Ectodermal cell (in vitro differentiated cells): Measurements from ENCODE around the gene FLNB.

Experiments used
- H3K27ac ChIP-seq: 2 replicates; pipeline ENCODE4 v1.7.0; 2013; ENCODE audit warnings: mild to moderate bottlenecking, low read depth, low read length; ENCODE audit not compliant: insufficient read depth, poor library complexity, severe bottlenecking
- H3K27me3 ChIP-seq: 2 replicates; pipeline ENCODE4 v1.7.0; 2013; ENCODE audit warnings: mild to moderate bottlenecking, low read length; ENCODE audit not compliant: insufficient read depth, control insufficient read depth, poor library complexity, severe bottlenecking
- H3K36me3 ChIP-seq: one replicate; pipeline ENCODE4 v1.7.0; 2013; ENCODE audit warnings: low read length; ENCODE audit not compliant: control insufficient read depth, insufficient read depth
- H3K4me1 ChIP-seq: one replicate; pipeline ENCODE4 v1.7.0; 2013; ENCODE audit warnings: low read length; ENCODE audit not compliant: control insufficient read depth, insufficient read depth
- H3K4me3 ChIP-seq: 2 replicates; pipeline ENCODE4 v1.7.0; 2013; ENCODE audit warnings: low read depth, low read length, control low read depth; ENCODE audit not compliant: insufficient read depth
- H3K9me3 ChIP-seq: 2 replicates; pipeline ENCODE4 v1.7.0; 2013; ENCODE audit warnings: mild to moderate bottlenecking, low read length, moderate library complexity; ENCODE audit not compliant: control insufficient read depth
- WGBS, 2 experiments: methylation state at CpG; one replicate each; pipeline ENCODE4 v1.1.7; 2013; ENCODE audit warnings: missing lambda C conversion rate in 2 of 2; 5-methylcytosine and 5-hydroxymethylcytosine counted together

The FLNB gene

DNA sequence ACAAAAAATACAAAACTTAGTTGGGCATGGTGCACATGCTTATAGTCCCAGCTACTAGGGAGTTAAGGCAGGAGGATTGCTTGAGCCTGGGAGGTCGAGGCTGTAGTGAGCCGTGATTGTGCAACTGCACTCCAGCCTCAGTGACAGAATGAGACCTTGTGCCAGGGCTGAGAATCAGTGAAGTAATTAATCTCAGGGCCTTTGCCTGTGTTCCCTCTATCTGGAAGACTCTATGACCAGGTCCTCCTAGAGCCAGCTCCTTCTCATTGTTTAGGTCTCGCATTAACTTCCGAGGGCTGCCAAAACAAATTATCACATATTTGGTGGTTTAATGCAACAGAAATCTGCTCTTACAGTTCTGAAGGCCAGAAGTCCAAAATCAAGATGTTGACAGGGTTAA, 41.4 kb upstream of the FLNB start:
- Histone ChIP-seq H3K9me3 (no peaks in the 10 kb centered on the region), H3K36me3 (no peaks in the 10 kb centered on the region), H3K27me3 (no peaks in the 10 kb centered on the region), H3K4me3 (no peak overlapping the region), H3K4me1 (peaks cover 4% of the 10 kb centered on the region), H3K27ac (no peak overlapping the region)
- 69 to 72% methylated on average over 4 of the region's 4 CpGs for WGBS, 2 experiments

DNA sequence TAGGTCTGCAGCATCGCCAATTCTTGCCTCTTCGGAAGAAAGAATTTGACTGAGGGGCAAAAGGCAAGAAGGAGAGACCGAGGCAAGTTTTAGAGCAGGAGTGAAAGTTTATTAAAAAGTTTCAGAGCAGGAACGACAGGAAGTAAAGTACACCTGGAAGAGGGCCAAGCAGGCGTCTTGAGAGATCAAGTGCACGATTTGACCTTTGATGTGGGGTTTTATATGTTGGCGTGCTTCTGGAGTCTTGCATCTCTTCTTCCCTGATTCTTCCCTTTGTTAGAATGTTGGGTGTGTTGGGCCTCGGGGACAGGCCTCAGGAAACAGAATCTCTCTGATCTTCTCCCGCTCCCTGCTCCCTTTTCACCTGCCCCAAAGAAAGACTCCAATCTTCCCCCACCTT, 40.6 kb upstream of the FLNB start:
- no peak overlapping the region for H3K4me3 ChIP-seq
- no peaks in the 10 kb centered on the region for H3K9me3 ChIP-seq
- WGBS, 2 experiments, result 93 to 95% methylated on average over 8 to 9 of the region's 9 CpGs
- H3K27ac ChIP-seq, result no peak overlapping the region
- H3K4me1 ChIP-seq, result peaks cover 4% of the 10 kb centered on the region
- no peaks in the 10 kb centered on the region for H3K27me3 ChIP-seq
- H3K36me3 ChIP-seq, result no peaks in the 10 kb centered on the region

DNA sequence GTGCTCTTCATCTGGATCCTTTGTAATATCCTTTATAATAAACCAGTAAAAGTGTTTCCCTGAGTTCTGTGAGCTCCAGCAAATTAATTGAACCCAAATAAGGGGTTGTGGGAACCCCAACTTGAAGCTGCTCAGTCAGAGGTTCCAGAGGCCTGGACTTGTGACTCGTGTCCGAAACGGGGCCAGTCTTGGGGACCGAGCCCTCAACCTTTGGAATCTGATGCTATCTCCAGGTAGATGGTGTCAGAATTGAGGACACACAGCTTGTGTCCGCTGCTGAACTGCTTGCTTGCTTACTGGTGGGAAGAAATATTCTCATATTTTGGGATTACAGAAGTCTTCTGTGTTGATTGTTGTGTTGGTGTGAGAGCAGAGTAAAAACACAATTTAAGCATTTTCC, 39.7 kb upstream of the FLNB start:
- Histone ChIP-seq H3K27ac (no peak overlapping the region), H3K4me3 (no peak overlapping the region), H3K9me3 (no peaks in the 10 kb centered on the region), H3K4me1 (peaks cover 4% of the 10 kb centered on the region), H3K36me3 (no peaks in the 10 kb centered on the region), H3K27me3 (no peaks in the 10 kb centered on the region)
- 91 to 94% methylated on average over 5 of the region's 5 CpGs for WGBS, 2 experiments

DNA sequence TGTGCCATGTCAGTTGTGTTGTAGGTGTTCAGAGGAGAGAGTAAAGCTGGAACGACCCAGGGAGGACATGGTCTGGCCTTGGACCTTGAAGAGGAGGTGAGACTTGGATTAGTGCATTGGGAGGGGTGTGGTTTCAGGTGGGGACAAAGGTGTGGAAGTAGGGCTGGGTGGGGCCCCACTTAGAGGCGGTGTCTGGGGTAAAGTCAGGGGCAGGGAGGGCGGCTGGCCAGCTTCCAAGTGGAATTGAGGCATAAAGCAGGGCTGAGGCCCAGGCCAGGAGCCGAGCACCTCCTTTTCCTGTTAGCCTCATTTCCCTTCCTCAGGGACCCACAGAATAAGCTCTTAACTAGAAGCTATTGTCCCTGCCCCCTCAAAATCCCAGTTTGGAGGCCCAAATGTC, 36.2 kb upstream of the FLNB start:
- no peaks in the 10 kb centered on the region for H3K27me3 ChIP-seq
- 89 to 94% methylated on average over 4 of the region's 4 CpGs for WGBS, 2 experiments
- H3K9me3 ChIP-seq, result no peaks in the 10 kb centered on the region
- H3K4me1 ChIP-seq, result peaks cover 4% of the 10 kb centered on the region
- no peak overlapping the region for H3K4me3 ChIP-seq
- H3K36me3 ChIP-seq, result no peaks in the 10 kb centered on the region
- no peak overlapping the region for H3K27ac ChIP-seq

DNA sequence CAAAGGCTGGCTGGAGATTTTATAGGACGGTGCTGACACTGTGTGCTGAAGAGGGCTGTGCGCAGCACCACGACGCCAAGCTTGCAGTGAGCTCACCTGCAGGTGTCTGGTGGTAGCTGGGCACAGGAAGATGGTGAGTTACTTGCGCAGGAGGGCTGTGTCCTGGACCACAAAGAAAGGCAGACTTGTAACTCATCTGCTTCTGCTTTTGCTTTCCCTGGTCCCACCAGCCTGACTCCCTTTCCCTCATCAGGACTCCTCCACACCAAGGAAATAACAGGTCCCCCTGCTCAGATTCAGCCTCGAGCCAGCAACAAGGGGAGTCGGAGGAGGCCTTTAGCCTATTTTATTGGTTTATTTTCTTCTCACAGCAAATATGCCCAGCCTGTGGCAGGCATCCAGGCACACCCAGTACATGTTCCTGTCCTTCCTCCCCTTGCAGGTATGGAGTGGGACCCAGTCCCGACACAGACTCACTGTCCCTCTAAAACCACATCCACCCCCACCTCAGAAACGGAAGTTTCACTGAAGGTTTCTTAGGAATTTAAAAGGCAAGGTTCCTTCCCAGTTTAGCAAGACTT, 35.6 kb upstream of the FLNB start:
- Histone ChIP-seq H3K36me3 (no peaks in the 10 kb centered on the region), H3K27ac (no peak overlapping the region), H3K9me3 (no peaks in the 10 kb centered on the region), H3K27me3 (no peaks in the 10 kb centered on the region), H3K4me3 (no peak overlapping the region), H3K4me1 (peaks cover 4% of the 10 kb centered on the region)
- 88 to 91% methylated on average over 9 of the region's 9 CpGs for WGBS, 2 experiments

DNA sequence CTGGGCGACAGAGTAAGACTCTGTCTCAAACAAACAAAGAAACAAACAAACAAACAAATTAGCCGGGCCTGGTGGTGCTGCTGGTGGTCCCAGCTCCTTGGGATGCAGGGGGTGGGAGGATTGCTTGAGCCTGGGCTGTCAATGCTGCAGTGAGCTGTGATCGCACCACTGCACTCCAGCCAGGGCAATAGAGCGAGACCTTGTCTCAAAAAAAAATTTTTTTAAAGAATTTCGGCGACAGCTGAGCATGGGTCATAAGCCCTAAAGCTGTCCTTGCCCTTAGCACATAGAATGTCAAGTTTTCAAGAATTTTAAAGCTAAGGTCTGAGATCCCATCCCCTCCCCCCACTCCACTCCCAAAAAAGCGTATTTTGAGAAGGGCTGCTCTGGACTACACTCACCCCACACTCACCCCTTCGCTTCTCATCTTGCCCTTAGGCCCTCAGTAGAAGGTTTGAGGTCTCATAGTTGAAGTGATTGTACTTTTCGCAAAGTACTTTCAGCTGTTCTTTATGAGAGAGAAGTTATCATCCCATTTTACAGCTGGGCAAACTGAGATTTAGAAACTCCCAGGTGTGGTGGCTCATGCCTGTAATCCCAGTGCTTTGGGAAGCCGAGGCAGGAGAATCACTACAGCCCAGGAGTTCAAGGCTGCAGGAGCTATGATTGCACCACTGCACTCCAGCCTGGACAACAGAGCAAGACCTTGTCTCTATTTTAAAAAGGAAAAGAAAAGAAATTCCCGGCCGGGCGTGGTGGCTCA, 34.3 kb upstream of the FLNB start:
- H3K4me3 ChIP-seq, result no peak overlapping the region
- no peaks in the 10 kb centered on the region for H3K36me3 ChIP-seq
- H3K27me3 ChIP-seq, result no peaks in the 10 kb centered on the region
- no peak overlapping the region for H3K27ac ChIP-seq
- WGBS, 2 experiments, result 91 to 92% methylated on average over 12 to 13 of the region's 13 CpGs
- no peaks in the 10 kb centered on the region for H3K9me3 ChIP-seq
- peaks cover 4% of the 10 kb centered on the region for H3K4me1 ChIP-seq

DNA sequence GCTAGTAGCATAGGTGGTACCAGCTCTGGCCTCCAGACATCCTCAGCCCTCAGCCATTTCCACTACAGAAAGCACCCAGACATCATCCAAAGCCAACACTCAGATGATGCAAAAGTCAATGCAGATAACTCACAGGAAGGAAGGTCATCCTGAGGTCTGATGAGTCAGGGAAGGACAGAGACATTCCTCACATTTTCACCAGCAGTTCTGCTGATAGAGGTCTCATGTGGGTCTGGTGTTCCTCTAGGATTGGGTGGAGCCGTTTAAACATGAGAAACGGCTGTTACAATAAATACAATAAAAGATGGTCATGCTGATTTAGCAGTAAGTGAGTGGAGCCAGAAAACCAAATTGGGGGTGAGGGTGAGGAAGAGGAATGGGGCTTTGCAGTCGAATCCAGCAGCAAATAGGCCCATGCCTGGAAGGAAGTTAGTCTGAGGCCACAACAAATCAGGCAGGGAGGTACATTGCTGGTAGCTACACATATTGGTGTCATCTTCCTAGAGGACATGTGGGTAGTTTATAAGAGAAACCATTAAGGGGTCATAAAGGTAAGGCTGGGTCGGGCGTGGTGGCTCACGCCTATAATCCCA, 33.3 kb upstream of the FLNB start:
- peaks cover under 1% of the 10 kb centered on the region for H3K4me1 ChIP-seq
- no peak overlapping the region for H3K4me3 ChIP-seq
- H3K27me3 ChIP-seq, result no peaks in the 10 kb centered on the region
- H3K27ac ChIP-seq, result no peak overlapping the region
- H3K36me3 ChIP-seq, result no peaks in the 10 kb centered on the region
- WGBS, 2 experiments, result 91% methylated on average over 6 of the region's 6 CpGs
- no peaks in the 10 kb centered on the region for H3K9me3 ChIP-seq

DNA sequence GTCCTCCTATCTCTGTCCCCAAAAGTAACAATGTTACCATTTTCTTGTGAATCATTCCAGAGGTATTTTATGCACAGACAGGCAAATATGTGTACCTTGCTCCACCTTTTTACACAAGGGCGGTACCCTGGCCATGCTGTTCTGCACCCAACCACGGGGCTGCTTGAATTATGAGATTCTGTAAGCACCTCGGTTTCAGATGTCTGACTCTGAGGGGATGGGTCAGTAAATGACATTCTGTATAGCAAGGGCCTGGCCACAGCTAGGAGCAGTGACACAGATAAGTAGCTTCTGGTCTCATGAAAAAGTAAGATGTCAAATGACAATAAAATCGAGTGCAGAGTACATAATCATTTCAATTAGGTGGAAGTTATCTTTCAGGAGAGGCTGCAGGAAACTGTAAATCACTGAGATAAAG, 30.4 kb upstream of the FLNB start:
- Histone ChIP-seq H3K27me3 (peaks cover 8% of the 10 kb centered on the region), H3K27ac (no peak overlapping the region), H3K9me3 (no peaks in the 10 kb centered on the region), H3K4me1 (no peaks in the 10 kb centered on the region), H3K4me3 (no peak overlapping the region), H3K36me3 (no peaks in the 10 kb centered on the region)
- 88 to 92% methylated on average over 4 of the region's 4 CpGs for WGBS, 2 experiments

DNA sequence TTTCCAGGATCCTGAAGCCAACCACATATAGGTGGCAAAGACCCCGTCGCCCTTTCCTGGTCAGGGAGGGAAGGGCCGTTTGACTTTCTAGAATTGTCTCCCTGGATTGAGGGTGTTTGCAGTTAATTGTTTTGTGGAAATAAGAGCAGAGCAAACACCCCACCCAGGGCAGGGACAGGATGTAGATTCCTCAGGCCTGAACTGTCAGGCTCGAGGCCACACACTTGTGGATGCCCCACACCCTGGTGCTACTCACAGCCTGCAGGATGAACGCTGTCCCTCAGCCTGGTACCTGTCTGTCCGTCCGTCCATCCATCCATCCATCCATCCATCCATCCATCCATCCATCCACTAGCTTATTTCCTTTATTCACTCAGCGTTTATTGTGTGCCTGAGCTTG, 29.9 kb upstream of the FLNB start:
- H3K9me3 ChIP-seq, result no peaks in the 10 kb centered on the region
- no peak overlapping the region for H3K27ac ChIP-seq
- no peak overlapping the region for H3K4me3 ChIP-seq
- H3K27me3 ChIP-seq, result peaks cover 12% of the 10 kb centered on the region
- no peaks in the 10 kb centered on the region for H3K4me1 ChIP-seq
- WGBS, 2 experiments, result 88 to 95% methylated on average over 8 of the region's 8 CpGs
- no peaks in the 10 kb centered on the region for H3K36me3 ChIP-seq

DNA sequence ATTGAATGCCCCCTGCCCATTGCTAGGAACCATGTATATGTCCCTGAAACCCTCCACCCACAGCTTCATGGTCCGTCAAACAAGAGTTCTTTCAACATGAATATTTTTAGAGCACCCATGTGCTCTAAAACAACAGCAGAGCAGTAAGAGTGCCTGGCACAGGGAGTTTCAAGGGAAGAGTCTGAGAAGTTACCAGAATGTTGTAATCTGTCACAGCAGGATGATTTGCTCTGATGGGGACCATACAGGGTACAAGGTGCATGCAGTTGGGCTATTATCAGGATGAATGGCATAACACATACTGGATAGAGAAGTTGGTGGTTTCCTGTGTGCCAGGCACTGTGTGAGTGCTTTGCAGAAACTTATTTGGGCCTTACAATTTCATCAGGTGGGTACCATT, 27.8 kb upstream of the FLNB start:
- Histone ChIP-seq H3K27ac (no peak overlapping the region), H3K27me3 (peaks cover 24% of the 10 kb centered on the region), H3K36me3 (no peaks in the 10 kb centered on the region), H3K4me1 (peaks cover 7% of the 10 kb centered on the region), H3K9me3 (no peaks in the 10 kb centered on the region), H3K4me3 (no peak overlapping the region)
- WGBS, 2 experiments, result 81 to 89% methylated on average over 1 of the region's 1 CpG
